Stomach (tissue), 4 donors: Measurements from ENCODE around the gene ZMYND10.

ENCODE experiments used
- POLR2A ChIP-seq, 4 donors: fragments of 450-650 bp; IDR thresholded peaks; one replicate each; pipeline ENCODE4 v1.6.1; 2016; ENCODE audit warnings: antibody characterized with exemption in 4 of 4, control low read depth in 2 of 4, mild to moderate bottlenecking in 1 of 4, moderate library complexity in 1 of 4
- POLR2AphosphoS5 ChIP-seq, 3 donors: sonication (generic); formaldehyde crosslinking; IDR thresholded peaks; one replicate each; pipeline ENCODE4 v1.6.1; 2016; ENCODE audit warnings: antibody characterized with exemption in 3 of 3
- TF ChIP-seq, protein P1 (sequence below), 7 experiments: fragments of 450-650 bp in 4 of 7; fragments of 200-600 bp in 3 of 7; sonication (generic) in 3 of 7; IDR thresholded peaks; one replicate each; pipeline ENCODE4 v1.5.1; 2016 to 2019; ENCODE audit warnings: antibody characterized with exemption in 7 of 7, control low read depth in 2 of 7, mild to moderate bottlenecking in 1 of 7

DNA sequence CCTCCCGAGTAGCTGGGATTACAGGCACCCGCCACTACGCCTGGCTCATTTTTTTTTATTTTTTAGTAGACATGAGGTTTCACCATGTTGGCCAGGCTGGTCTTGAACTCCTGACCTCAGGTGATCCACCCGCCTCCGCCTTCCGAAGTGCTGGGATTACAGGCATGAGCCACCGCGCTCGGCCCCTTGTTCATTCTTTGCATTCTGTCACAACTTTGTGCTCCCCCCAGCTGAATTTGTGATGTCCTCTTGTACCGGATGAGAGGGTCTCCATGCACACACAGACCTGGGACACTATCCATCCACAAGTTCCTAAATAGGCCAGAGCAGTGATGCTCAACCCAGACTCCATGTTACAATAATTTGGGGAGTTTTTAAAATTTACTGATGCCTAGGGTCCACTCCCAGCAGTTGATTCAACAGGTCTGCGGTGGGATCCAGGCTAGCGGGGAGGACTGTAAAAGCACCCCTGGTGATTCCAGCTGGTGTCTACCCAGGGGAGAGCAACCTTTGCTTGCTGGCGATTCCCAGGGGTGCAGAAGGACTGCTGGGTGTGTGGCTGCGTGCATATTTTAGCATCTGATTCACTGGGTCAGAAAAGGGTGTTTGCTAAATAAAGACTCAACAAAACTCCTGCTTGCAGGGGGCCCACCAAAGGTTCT lies 5.9 kb downstream of the ZMYND10 start:
- TF ChIP-seq POLR2A (IDR thresholded peaks at IDR 0.05) (no peak), POLR2AphosphoS5 (IDR thresholded peaks at IDR 0.05) (no peak)
- TF ChIP-seq, protein P1, sequence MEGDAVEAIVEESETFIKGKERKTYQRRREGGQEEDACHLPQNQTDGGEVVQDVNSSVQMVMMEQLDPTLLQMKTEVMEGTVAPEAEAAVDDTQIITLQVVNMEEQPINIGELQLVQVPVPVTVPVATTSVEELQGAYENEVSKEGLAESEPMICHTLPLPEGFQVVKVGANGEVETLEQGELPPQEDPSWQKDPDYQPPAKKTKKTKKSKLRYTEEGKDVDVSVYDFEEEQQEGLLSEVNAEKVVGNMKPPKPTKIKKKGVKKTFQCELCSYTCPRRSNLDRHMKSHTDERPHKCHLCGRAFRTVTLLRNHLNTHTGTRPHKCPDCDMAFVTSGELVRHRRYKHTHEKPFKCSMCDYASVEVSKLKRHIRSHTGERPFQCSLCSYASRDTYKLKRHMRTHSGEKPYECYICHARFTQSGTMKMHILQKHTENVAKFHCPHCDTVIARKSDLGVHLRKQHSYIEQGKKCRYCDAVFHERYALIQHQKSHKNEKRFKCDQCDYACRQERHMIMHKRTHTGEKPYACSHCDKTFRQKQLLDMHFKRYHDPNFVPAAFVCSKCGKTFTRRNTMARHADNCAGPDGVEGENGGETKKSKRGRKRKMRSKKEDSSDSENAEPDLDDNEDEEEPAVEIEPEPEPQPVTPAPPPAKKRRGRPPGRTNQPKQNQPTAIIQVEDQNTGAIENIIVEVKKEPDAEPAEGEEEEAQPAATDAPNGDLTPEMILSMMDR (IDR thresholded peaks at IDR 0.05): no peak
